ENCODE measurements around the gene ABHD4.
"Not testable (repeated sequence)": the region's sequence is repeated elsewhere in the genome, so short reads cannot be mapped to it uniquely, and the experiment has no call there.

The ABHD4 gene, protein sequence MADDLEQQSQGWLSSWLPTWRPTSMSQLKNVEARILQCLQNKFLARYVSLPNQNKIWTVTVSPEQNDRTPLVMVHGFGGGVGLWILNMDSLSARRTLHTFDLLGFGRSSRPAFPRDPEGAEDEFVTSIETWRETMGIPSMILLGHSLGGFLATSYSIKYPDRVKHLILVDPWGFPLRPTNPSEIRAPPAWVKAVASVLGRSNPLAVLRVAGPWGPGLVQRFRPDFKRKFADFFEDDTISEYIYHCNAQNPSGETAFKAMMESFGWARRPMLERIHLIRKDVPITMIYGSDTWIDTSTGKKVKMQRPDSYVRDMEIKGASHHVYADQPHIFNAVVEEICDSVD

GRCh38 chr14:22598099-22598895 lies at the start of gene ABHD4:
Gene ABHD4, plus strand, starts transcription at chr14:22598300. Its CDS starts 7 bp downstream, at chr14:22598307.
- Histone ChIP-seq H3K9ac (ENCODE audit: low read length) (peak within 1 kb of the TSS; percentile 50), H3K4me1 (ENCODE audit: control insufficient read depth, insufficient read depth, low read length) (peaks cover 8% of the 10 kb centered on the region), H3K36me3 (ENCODE audit: control insufficient read depth, insufficient read depth, low read length) (peaks cover 10% of the 10 kb centered on the region), H3K4me3 (ENCODE audit: low read length) (peak within 1 kb of the TSS; percentile 95), H3K27me3 (ENCODE audit: control insufficient read depth, insufficient read depth, low read length) (no peaks in the 10 kb centered on the region), H3K27ac (ENCODE audit: low read depth, low read length) (peak within 1 kb of the TSS; percentile 85)

- Histone ChIP-seq H3K27me3 (ENCODE audit: control insufficient read depth, insufficient read depth, low read length) (no peaks in the 10 kb centered on the region), H3K27ac (ENCODE audit: low read depth, low read length) (no peak overlapping the region), H3K4me1 (ENCODE audit: control insufficient read depth, insufficient read depth, low read length) (no peaks in the 10 kb centered on the region), H3K4me3 (ENCODE audit: low read length) (no peak overlapping the region), H3K36me3 (ENCODE audit: control insufficient read depth, insufficient read depth, low read length) (no peaks in the 10 kb centered on the region), H3K9ac (ENCODE audit: low read length) (no peak overlapping the region)
These were observed 48.7 kb upstream of the ABHD4 start for GRCh38 chr14:22549324-22549962.

- Histone ChIP-seq H3K9ac (ENCODE audit: low read length) (no peak overlapping the region), H3K27ac (ENCODE audit: low read depth, low read length) (no peak overlapping the region), H3K4me3 (ENCODE audit: low read length) (no peak overlapping the region), H3K27me3 (ENCODE audit: control insufficient read depth, insufficient read depth, low read length) (no peaks in the 10 kb centered on the region), H3K36me3 (ENCODE audit: control insufficient read depth, insufficient read depth, low read length) (no peaks in the 10 kb centered on the region), H3K4me1 (ENCODE audit: control insufficient read depth, insufficient read depth, low read length) (no peaks in the 10 kb centered on the region)
These were observed 48.0 kb upstream of the ABHD4 start for GRCh38 chr14:22549981-22550673.

- Histone ChIP-seq H3K4me3 (ENCODE audit: low read length) (no peak overlapping the region), H3K36me3 (ENCODE audit: control insufficient read depth, insufficient read depth, low read length) (no peaks in the 10 kb centered on the region), H3K4me1 (ENCODE audit: control insufficient read depth, insufficient read depth, low read length) (peaks cover under 1% of the 10 kb centered on the region), H3K9ac (ENCODE audit: low read length) (no peak overlapping the region), H3K27me3 (ENCODE audit: control insufficient read depth, insufficient read depth, low read length) (no peaks in the 10 kb centered on the region), H3K27ac (ENCODE audit: low read depth, low read length) (no peak overlapping the region)
These were observed 46.5 kb upstream of the ABHD4 start for GRCh38 chr14:22551605-22551997.

DNA sequence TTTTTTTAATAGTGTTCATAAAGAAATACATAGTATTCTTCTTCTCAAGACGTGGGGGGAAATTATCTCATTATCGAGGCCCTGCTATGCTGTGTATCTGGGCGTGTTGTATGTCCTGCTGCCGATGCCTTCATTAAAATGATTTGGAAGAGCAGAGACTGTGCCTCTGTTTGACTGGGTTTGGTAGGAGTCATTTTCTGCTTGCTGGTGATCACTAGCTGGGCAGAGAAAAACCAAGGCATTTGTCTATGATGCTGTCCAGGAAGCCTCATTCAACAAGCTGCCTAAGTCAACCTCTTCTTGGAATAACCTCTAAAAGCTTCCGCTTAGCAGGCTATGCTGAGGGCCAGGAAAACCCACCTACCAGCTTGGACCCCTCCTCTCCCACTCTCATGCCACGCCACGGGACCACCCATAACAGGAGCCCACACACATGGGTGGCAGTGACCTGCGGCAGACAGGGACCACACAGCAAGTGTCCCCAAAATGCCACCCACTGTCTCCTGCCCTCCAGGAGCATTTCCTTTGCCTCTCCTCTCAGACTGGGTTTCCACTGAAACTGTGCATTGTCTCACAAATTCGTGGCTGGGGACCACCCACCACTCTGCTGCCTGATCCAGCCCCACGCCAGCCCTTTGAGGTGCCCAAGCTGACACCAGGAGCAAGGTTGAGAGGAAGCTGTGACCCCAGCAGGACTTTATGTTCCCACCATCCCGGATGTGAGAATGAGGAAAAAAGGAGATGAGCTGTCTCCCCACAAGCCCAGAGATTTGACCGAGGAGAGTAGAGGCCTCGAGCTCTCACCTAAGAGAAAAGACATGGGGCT lies 45.9 kb upstream of the ABHD4 start:
- H3K27ac ChIP-seq (ENCODE audit: low read depth, low read length) = no peak overlapping the region
- H3K4me1 ChIP-seq (ENCODE audit: control insufficient read depth, insufficient read depth, low read length) = peaks cover 3% of the 10 kb centered on the region
- H3K4me3 ChIP-seq (ENCODE audit: low read length) = no peak overlapping the region
- no peak overlapping the region for H3K9ac ChIP-seq (ENCODE audit: low read length)
- no peaks in the 10 kb centered on the region for H3K36me3 ChIP-seq (ENCODE audit: control insufficient read depth, insufficient read depth, low read length)
- H3K27me3 ChIP-seq (ENCODE audit: control insufficient read depth, insufficient read depth, low read length) = no peaks in the 10 kb centered on the region

DNA sequence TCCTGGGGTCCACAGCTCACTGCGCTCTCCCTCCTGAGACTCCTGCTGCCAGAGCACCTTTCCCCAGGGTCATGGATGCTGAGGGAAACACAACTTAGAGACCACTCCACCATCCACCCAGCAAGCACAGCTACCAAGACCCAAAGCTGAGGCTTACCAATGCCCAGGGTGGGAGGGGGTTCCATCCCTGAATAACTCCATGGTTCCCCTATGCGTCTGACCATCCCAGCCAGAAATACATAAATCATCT lies 45.3 kb upstream of the ABHD4 start:
- Histone ChIP-seq H3K27me3 (ENCODE audit: control insufficient read depth, insufficient read depth, low read length) (no peaks in the 10 kb centered on the region), H3K4me1 (ENCODE audit: control insufficient read depth, insufficient read depth, low read length) (peaks cover 3% of the 10 kb centered on the region), H3K36me3 (ENCODE audit: control insufficient read depth, insufficient read depth, low read length) (no peaks in the 10 kb centered on the region), H3K9ac (ENCODE audit: low read length) (no peak overlapping the region), H3K4me3 (ENCODE audit: low read length) (no peak overlapping the region), H3K27ac (ENCODE audit: low read depth, low read length) (no peak overlapping the region)

GRCh38 chr14:22553445-22553844 lies 44.7 kb upstream of the ABHD4 start:
- Histone ChIP-seq H3K4me3 (ENCODE audit: low read length) (no peak overlapping the region), H3K36me3 (ENCODE audit: control insufficient read depth, insufficient read depth, low read length) (no peaks in the 10 kb centered on the region), H3K27me3 (ENCODE audit: control insufficient read depth, insufficient read depth, low read length) (no peaks in the 10 kb centered on the region), H3K4me1 (ENCODE audit: control insufficient read depth, insufficient read depth, low read length) (peaks cover 3% of the 10 kb centered on the region), H3K9ac (ENCODE audit: low read length) (no peak overlapping the region), H3K27ac (ENCODE audit: low read depth, low read length) (no peak overlapping the region)

- not testable (repeated sequence) for H3K27ac ChIP-seq (ENCODE audit: low read depth, low read length); H3K4me3 ChIP-seq (ENCODE audit: low read length); H3K4me1 ChIP-seq (ENCODE audit: control insufficient read depth, insufficient read depth, low read length); H3K36me3 ChIP-seq (ENCODE audit: control insufficient read depth, insufficient read depth, low read length); H3K27me3 ChIP-seq (ENCODE audit: control insufficient read depth, insufficient read depth, low read length); H3K9ac ChIP-seq (ENCODE audit: low read length)
These were observed 44.1 kb upstream of the ABHD4 start for GRCh38 chr14:22553861-22554497.

- Histone ChIP-seq H3K27ac (ENCODE audit: low read depth, low read length) (no peak overlapping the region), H3K9ac (ENCODE audit: low read length) (no peak overlapping the region), H3K4me1 (ENCODE audit: control insufficient read depth, insufficient read depth, low read length) (peaks cover 3% of the 10 kb centered on the region)
These were observed 43.4 kb upstream of the ABHD4 start for GRCh38 chr14:22554498-22555383.

DNA sequence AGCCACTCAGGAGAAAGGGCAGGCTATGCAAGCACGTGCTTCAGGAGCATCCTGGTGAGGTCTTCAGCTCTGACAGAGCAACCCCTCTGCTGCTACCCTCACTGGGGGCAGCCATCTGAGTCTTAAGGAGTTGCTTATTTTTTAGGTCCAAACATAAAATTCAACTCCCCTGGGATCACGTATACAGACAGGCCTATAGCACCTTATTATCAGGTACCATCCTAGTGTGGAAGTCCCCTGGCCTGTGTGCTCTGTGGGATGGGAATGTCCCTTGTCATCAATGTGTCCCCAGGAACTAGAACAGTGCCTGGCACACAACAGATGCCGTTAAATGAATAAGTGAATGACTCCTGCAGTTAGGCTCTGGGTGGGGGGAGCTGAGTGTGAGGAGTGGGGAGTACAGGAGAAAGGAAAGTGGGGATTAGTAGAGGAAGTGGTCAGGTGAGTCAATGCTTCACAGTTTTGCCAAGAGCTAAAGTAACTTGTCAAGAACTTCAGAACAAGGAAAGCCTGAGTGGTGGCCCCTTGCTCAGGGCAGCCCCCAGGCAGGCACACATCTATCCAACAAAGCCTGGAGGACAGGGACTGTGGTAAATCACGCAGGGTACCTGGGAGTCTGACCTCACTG lies 42.6 kb upstream of the ABHD4 start:
- H3K27me3 ChIP-seq (ENCODE audit: control insufficient read depth, insufficient read depth, low read length) = no peaks in the 10 kb centered on the region
- H3K36me3 ChIP-seq (ENCODE audit: control insufficient read depth, insufficient read depth, low read length) = no peaks in the 10 kb centered on the region
- peaks cover 3% of the 10 kb centered on the region for H3K4me1 ChIP-seq (ENCODE audit: control insufficient read depth, insufficient read depth, low read length)
- H3K27ac ChIP-seq (ENCODE audit: low read depth, low read length) = no peak overlapping the region
- H3K9ac ChIP-seq (ENCODE audit: low read length) = no peak overlapping the region
- H3K4me3 ChIP-seq (ENCODE audit: low read length) = no peak overlapping the region

More at GRCh38 chr14:22554498-22555383, 43.4 kb upstream of the ABHD4 start:
- no peaks in the 10 kb centered on the region for H3K27me3 ChIP-seq (ENCODE audit: control insufficient read depth, insufficient read depth, low read length)
- no peaks in the 10 kb centered on the region for H3K36me3 ChIP-seq (ENCODE audit: control insufficient read depth, insufficient read depth, low read length)
- H3K4me3 ChIP-seq (ENCODE audit: low read length) = no peak overlapping the region
